Measurements from ENCODE around the gene SYCP2L.
"Not testable (repeated sequence)": the region's sequence is repeated elsewhere in the genome, so short reads cannot be mapped to it uniquely, and the experiment has no call there.

Gene SYCP2L

DNA sequence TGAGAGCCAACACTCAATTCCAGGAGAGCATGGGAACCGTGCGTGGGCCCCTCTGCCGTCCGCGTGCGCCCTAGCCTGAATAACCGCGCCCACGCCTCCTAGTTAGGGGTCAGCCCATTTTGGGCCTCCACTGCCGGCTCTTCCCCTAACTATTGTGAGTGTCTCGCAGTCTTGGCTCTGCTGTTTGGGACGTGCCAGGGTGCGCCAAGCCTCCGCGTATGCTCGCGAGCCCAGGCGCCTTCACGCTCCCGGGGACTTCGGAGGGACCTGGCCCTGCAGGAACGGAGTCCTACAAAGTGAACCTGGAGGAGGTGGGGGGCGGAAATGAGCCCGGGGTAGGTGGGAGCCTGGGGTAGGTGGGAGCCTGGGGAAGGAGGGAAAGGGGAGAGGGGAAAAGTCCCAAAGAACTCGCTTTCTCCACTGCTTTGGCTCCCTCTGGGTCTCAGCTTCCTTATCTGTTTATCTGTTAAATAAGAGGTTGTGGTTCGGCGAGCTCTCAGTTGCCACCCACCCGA, 4.1 kb upstream of the SYCP2L start:
- Histone ChIP-seq H3K27ac (replicated peaks) (no peak overlapping the region), H3K27me3 (ENCODE audit: insufficient read depth, poor library complexity, severe bottlenecking) (no peaks in the 10 kb centered on the region), H3K4me3 (replicated peaks; ENCODE audit: insufficient read depth, low read length) (no peak overlapping the region)
- TF ChIP-seq SPI1 (IDR thresholded peaks at IDR 0.05; ENCODE audit: borderline replicate concordance, low read depth) (no peak), GABPA (IDR thresholded peaks at IDR 0.05; ENCODE audit: low read depth) (no peak), POLR2AphosphoS5 (IDR thresholded peaks at IDR 0.05; ENCODE audit: low read depth) (no peak), REST (IDR thresholded peaks at IDR 0.05; ENCODE audit: insufficient replicate concordance, low read depth) (no peak), CTCF (IDR thresholded peaks at IDR 0.05; ENCODE audit: insufficient read depth, low read length) (no peak)
- DNase-seq (ENCODE audit: low read depth in 1 of 2, low spot score in 1 of 2) = no peak

DNA sequence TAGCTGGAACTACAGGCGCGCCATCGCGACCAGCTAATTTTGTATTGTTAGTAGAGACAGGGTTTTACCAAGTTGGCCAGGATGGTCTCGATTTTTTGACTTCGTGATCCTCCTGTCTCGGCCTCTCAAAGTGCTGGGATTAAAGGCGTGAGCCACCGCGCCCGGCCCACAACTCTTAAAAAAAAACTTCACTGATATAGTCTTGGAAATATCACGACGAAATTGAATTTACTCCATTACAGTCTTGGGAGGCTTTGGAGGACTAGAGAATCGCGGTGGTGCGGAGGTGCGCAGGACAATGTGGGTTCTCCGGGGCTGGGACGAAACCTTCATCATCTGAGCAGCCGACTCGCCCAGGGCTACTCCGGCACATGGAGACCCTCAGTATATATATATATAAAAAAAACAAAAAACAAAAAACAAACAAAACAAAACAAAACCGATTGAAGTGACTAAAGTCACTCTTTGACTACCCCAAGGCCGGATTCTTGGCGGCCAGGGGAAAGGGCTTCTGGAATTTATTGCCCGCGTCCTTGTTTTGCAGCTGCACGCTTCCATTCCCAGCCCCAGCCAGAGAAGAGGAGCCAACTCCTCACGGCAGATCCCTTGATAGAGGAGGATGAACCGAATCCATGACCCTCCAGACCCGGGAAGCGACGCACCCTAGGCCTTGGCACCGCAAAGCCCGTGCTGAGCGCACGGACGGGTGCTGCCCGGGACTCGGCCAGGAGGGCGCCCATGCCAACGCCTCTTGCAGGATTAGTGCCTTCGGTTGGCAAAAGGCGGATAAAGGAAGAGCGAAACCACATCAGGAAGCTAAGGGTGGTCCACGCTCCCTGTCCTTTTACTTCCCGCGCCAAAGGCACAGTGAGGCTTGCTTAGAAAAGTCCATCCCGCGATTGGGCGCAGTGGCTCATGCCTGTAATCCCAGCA, 3.3 kb upstream of the SYCP2L start:
- H3K4me3 ChIP-seq (replicated peaks; ENCODE audit: insufficient read depth, low read length) = no peak overlapping the region
- no peak for DNase-seq (ENCODE audit: low read depth in 1 of 2, low spot score in 1 of 2)
- no peak for TF ChIP-seq GABPA (IDR thresholded peaks at IDR 0.05; ENCODE audit: low read depth)
- TF ChIP-seq POLR2AphosphoS5 (IDR thresholded peaks at IDR 0.05; ENCODE audit: low read depth) = no peak
- no peak for TF ChIP-seq CTCF (IDR thresholded peaks at IDR 0.05; ENCODE audit: insufficient read depth, low read length)
- TF ChIP-seq SPI1 (IDR thresholded peaks at IDR 0.05; ENCODE audit: borderline replicate concordance, low read depth) = no peak
- TF ChIP-seq REST (IDR thresholded peaks at IDR 0.05; ENCODE audit: insufficient replicate concordance, low read depth) = no peak
- H3K27me3 ChIP-seq (ENCODE audit: insufficient read depth, poor library complexity, severe bottlenecking) = no peaks in the 10 kb centered on the region
- H3K27ac ChIP-seq (replicated peaks) = no peak overlapping the region

DNA sequence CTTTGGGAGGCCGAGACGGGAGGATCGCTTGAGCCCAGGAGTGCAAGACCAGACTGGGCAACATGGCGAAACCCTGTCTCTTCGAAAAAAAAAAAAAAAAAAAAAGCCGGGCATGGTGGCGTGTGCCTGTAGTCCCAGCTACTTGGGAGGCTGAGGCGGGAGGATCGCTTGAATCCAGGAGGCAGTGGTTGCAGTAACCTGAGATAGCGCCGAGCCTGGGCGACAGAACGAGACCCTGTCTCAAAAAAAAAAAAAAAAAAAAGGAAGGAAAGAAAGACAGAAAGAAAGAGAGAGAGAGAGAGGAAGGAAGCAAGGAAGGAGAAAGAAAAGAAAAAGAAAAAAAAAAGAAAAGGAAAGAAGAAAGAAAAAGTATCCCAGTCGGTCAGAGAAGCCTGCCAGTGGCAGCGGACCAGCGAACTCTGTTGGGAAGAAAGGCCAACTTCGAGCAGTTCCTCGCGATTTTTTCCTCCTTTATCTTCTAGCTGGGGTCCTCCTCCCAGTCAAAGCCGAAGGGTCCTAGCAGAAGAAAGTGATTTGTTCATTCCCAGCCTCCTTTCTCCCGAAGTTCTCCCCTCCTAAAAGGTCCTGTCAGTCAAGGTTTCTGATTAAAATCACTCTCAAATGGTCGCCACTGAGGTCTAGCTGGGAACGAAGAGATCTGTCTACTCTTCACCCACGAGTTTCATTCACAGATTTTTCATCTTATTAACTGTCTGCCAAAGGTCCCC, 2.4 kb upstream of the SYCP2L start:
- H3K27ac ChIP-seq (replicated peaks) = no peak overlapping the region
- DNase-seq (ENCODE audit: low read depth in 1 of 2, low spot score in 1 of 2) = no peak
- no peaks in the 10 kb centered on the region for H3K27me3 ChIP-seq (ENCODE audit: insufficient read depth, poor library complexity, severe bottlenecking)
- H3K4me3 ChIP-seq (replicated peaks; ENCODE audit: insufficient read depth, low read length) = no peak overlapping the region
- TF ChIP-seq CTCF (IDR thresholded peaks at IDR 0.05; ENCODE audit: insufficient read depth, low read length) = no peak
- TF ChIP-seq POLR2AphosphoS5 (IDR thresholded peaks at IDR 0.05; ENCODE audit: low read depth) = no peak
- no peak for TF ChIP-seq REST (IDR thresholded peaks at IDR 0.05; ENCODE audit: insufficient replicate concordance, low read depth)
- no peak for TF ChIP-seq SPI1 (IDR thresholded peaks at IDR 0.05; ENCODE audit: borderline replicate concordance, low read depth)
- no peak for TF ChIP-seq GABPA (IDR thresholded peaks at IDR 0.05; ENCODE audit: low read depth)

GRCh38 chr6:10886365-10886690, 524 bp upstream of the SYCP2L start:
- not testable (repeated sequence) for DNase-seq (ENCODE audit: low read depth in 1 of 2, low spot score in 1 of 2); H3K27me3 ChIP-seq (ENCODE audit: insufficient read depth, poor library complexity, severe bottlenecking)
- Histone ChIP-seq H3K27ac (replicated peaks) (peak overlapping the region; percentile 79), H3K4me3 (replicated peaks; ENCODE audit: insufficient read depth, low read length) (peak overlapping the region; percentile 64)
